Measurements from ENCODE around the gene LZTR1.

GRCh38 chr22:20992456-20993303 lies 10.6 kb downstream of the LZTR1 start:
- TF ChIP-seq, protein P1, sequence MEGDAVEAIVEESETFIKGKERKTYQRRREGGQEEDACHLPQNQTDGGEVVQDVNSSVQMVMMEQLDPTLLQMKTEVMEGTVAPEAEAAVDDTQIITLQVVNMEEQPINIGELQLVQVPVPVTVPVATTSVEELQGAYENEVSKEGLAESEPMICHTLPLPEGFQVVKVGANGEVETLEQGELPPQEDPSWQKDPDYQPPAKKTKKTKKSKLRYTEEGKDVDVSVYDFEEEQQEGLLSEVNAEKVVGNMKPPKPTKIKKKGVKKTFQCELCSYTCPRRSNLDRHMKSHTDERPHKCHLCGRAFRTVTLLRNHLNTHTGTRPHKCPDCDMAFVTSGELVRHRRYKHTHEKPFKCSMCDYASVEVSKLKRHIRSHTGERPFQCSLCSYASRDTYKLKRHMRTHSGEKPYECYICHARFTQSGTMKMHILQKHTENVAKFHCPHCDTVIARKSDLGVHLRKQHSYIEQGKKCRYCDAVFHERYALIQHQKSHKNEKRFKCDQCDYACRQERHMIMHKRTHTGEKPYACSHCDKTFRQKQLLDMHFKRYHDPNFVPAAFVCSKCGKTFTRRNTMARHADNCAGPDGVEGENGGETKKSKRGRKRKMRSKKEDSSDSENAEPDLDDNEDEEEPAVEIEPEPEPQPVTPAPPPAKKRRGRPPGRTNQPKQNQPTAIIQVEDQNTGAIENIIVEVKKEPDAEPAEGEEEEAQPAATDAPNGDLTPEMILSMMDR (IDR thresholded peaks at IDR 0.05) = no peak
- TF ChIP-seq POLR2AphosphoS5 (IDR thresholded peaks at IDR 0.05) = no peak
- no peak for TF ChIP-seq EP300 (IDR thresholded peaks at IDR 0.05)

Measured in sigmoid colon (tissue), 4 donors.